Measurements from ENCODE around the gene SCAMP5.
A peak's percentile ranks its signal among the peaks of the same experiment; 100 is the strongest.

SCAMP5 gene

GRCh38 chr15:75063889-75064288, 68.5 kb downstream of the SCAMP5 start:
- no peak overlapping the region for H2AFZ ChIP-seq (ENCODE audit: low read length)
- peaks cover 7% of the 10 kb centered on the region; the same call in 1 of the 2 replicates for H3F3A ChIP-seq (ENCODE audit: low read depth)
- H3K4me1 ChIP-seq (ENCODE audit: insufficient read depth, low read length, poor library complexity, severe bottlenecking): peaks cover 58% of the 10 kb centered on the region
- TF ChIP-seq EZH2phosphoT487 (IDR thresholded peaks at IDR 0.05; ENCODE audit: borderline replicate concordance) (no peak), CTCF (conservative IDR thresholded peaks at IDR 0.05; ENCODE audit: low read length) (no peak)
- no peaks in the 10 kb centered on the region for H3K9me3 ChIP-seq (ENCODE audit: insufficient read depth, low read depth, low read length)
- no peaks in the 10 kb centered on the region for H4K20me1 ChIP-seq (ENCODE audit: insufficient read depth, low read length, poor library complexity, severe bottlenecking)
- no peaks in the 10 kb centered on the region for H3K9me2 ChIP-seq (replicated peaks; ENCODE audit: low read depth, low read length)
- no peaks in the 10 kb centered on the region for H3K27me3 ChIP-seq (ENCODE audit: insufficient read depth, low read length, poor library complexity, severe bottlenecking)
- H3K79me2 ChIP-seq (ENCODE audit: insufficient read depth, low read length): no peaks in the 10 kb centered on the region
- H3K36me3 ChIP-seq (ENCODE audit: insufficient read depth, low read length): no peaks in the 10 kb centered on the region
- no peak overlapping the region for H3K4me2 ChIP-seq (ENCODE audit: low read depth, low read length, poor library complexity, severe bottlenecking)
- H3K4me3 ChIP-seq (ENCODE audit: low read length, poor library complexity, severe bottlenecking): no peak overlapping the region
- no peak overlapping the region for H3K9ac ChIP-seq (ENCODE audit: low read depth, low read length, poor library complexity, severe bottlenecking)

- H3K4me1 ChIP-seq (ENCODE audit: insufficient read depth, low read length, poor library complexity, severe bottlenecking): peaks cover 66% of the 10 kb centered on the region
Measured at GRCh38 chr15:75064846-75065245, 69.5 kb downstream of the SCAMP5 start.

GRCh38 chr15:75065467-75065850, 70.1 kb downstream of the SCAMP5 start:
- Histone ChIP-seq H3K4me1 (ENCODE audit: insufficient read depth, low read length, poor library complexity, severe bottlenecking) (peaks cover 67% of the 10 kb centered on the region), H3K79me2 (ENCODE audit: insufficient read depth, low read length) (no peaks in the 10 kb centered on the region), H3K9ac (ENCODE audit: low read depth, low read length, poor library complexity, severe bottlenecking) (no peak overlapping the region), H3K4me3 (ENCODE audit: low read length, poor library complexity, severe bottlenecking) (no peak overlapping the region), H3K9me2 (replicated peaks; ENCODE audit: low read depth, low read length) (no peaks in the 10 kb centered on the region), H3K27me3 (ENCODE audit: insufficient read depth, low read length, poor library complexity, severe bottlenecking) (no peaks in the 10 kb centered on the region), H3K4me2 (ENCODE audit: low read depth, low read length, poor library complexity, severe bottlenecking) (peak overlapping the region; percentile 1), H3K36me3 (ENCODE audit: insufficient read depth, low read length) (no peaks in the 10 kb centered on the region), H3F3A (ENCODE audit: low read depth) (peaks cover 7% of the 10 kb centered on the region; the same call in 1 of the 2 replicates), H2AFZ (ENCODE audit: low read length) (no peak overlapping the region), H3K9me3 (ENCODE audit: insufficient read depth, low read depth, low read length) (no peaks in the 10 kb centered on the region), H4K20me1 (ENCODE audit: insufficient read depth, low read length, poor library complexity, severe bottlenecking) (no peaks in the 10 kb centered on the region)
- no peak for TF ChIP-seq CTCF (conservative IDR thresholded peaks at IDR 0.05; ENCODE audit: low read length)
- no peak for TF ChIP-seq EZH2phosphoT487 (IDR thresholded peaks at IDR 0.05; ENCODE audit: borderline replicate concordance)

More at GRCh38 chr15:75064846-75065245, 69.5 kb downstream of the SCAMP5 start:
- H3F3A ChIP-seq (ENCODE audit: low read depth): peaks cover 7% of the 10 kb centered on the region; the same call in 1 of the 2 replicates
- no peaks in the 10 kb centered on the region for H4K20me1 ChIP-seq (ENCODE audit: insufficient read depth, low read length, poor library complexity, severe bottlenecking)
- H3K4me3 ChIP-seq (ENCODE audit: low read length, poor library complexity, severe bottlenecking): no peak overlapping the region
- H3K9me2 ChIP-seq (replicated peaks; ENCODE audit: low read depth, low read length): no peaks in the 10 kb centered on the region
- no peaks in the 10 kb centered on the region for H3K79me2 ChIP-seq (ENCODE audit: insufficient read depth, low read length)
- no peaks in the 10 kb centered on the region for H3K27me3 ChIP-seq (ENCODE audit: insufficient read depth, low read length, poor library complexity, severe bottlenecking)
- TF ChIP-seq EZH2phosphoT487 (IDR thresholded peaks at IDR 0.05; ENCODE audit: borderline replicate concordance): no peak
- TF ChIP-seq CTCF (conservative IDR thresholded peaks at IDR 0.05; ENCODE audit: low read length): no peak
- no peak overlapping the region for H3K9ac ChIP-seq (ENCODE audit: low read depth, low read length, poor library complexity, severe bottlenecking)
- no peaks in the 10 kb centered on the region for H3K9me3 ChIP-seq (ENCODE audit: insufficient read depth, low read depth, low read length)
- no peak overlapping the region for H3K4me2 ChIP-seq (ENCODE audit: low read depth, low read length, poor library complexity, severe bottlenecking)
- no peaks in the 10 kb centered on the region for H3K36me3 ChIP-seq (ENCODE audit: insufficient read depth, low read length)
- H2AFZ ChIP-seq (ENCODE audit: low read length): no peak overlapping the region
